Measurements from ENCODE around the gene GRID1. TPM values are rescaled to one million over a fixed set of nuclear protein-coding genes. Genes with fewer than 3 reads are reported as not detected.

The GRID1 gene
- total RNA-seq, 1 experiment from 2014 or later: 5.6 TPM

GRCh38 chr10:86350897-86351296 lies 15.7 kb downstream of the GRID1 start:
- RAD21 ChIA-PET (ENCODE audit: low non-redundant PET in 1 of 2, low total read pairs in 2 of 2, uncharacterized antibody in 2 of 2, unreplicated experiment in 2 of 2): no interaction called here
- CTCF ChIA-PET: no interaction called here
- Histone ChIP-seq H2AFZ (ENCODE audit: low read depth, low read length, poor library complexity, severe bottlenecking) (no peak overlapping the region), H3K79me2 (ENCODE audit: insufficient read depth, low read length) (no peaks in the 10 kb centered on the region), H3K9me3 (ENCODE audit: control insufficient read depth in 1 of 2, insufficient read depth in 1 of 2, low read depth in 1 of 2, low read length in 2 of 2) (no peaks in the 10 kb centered on the region), H3K27me3 (ENCODE audit: insufficient read depth, low read length) (no peaks in the 10 kb centered on the region), H3K9me2 (ENCODE audit: insufficient read depth) (no peaks in the 10 kb centered on the region), H3K36me3 (ENCODE audit: control insufficient read depth in 1 of 2, insufficient read depth in 2 of 2, low read length in 2 of 2) (no peaks in the 10 kb centered on the region), H3K4me2 (ENCODE audit: low read length) (no peak overlapping the region), H3K4me1 (ENCODE audit: control insufficient read depth in 1 of 2, insufficient read depth in 2 of 2, low read length in 2 of 2) (peaks cover 16 to 23% of the 10 kb centered on the region in 2 experiments), H3K9ac (ENCODE audit: low read length) (no peak overlapping the region), H3K27ac (ENCODE audit: low read depth, low read length) (no peak overlapping the region), H3K4me3 (replicated peaks in 1 of 2; ENCODE audit: low read depth in 1 of 2, low read length in 2 of 2) (no peak overlapping the region), H4K20me1 (ENCODE audit: insufficient read depth) (no peaks in the 10 kb centered on the region)
- POLR2A ChIA-PET: no interaction called here
- no peak for ATAC-seq
- no peak for DNase-seq (ENCODE audit: low read depth, low spot score)
- no TSS peak for BruUV-seq (replicated peaks)
- no peak for TF ChIP-seq JUND (IDR thresholded peaks at IDR 0.05)
- TF ChIP-seq EGR1 (IDR thresholded peaks at IDR 0.05; ENCODE audit: low read depth): no peak
- no peak for TF ChIP-seq YY1 (IDR thresholded peaks at IDR 0.05; ENCODE audit: extremely low read depth, insufficient replicate concordance, low read depth, low read length)
- no peak for TF ChIP-seq ELF1 (IDR thresholded peaks at IDR 0.05; ENCODE audit: borderline replicate concordance, low read depth)
- no peak for TF ChIP-seq REST (IDR thresholded peaks at IDR 0.05; ENCODE audit: low read depth)
- TF ChIP-seq CEBPB (IDR thresholded peaks at IDR 0.05; ENCODE audit: low read depth): no peak
- no peak for TF ChIP-seq SIN3A (IDR thresholded peaks at IDR 0.05; ENCODE audit: low read depth)
- intact Hi-C loops (cut with micrococcal nuclease): no loop called here

All from HCT116 (cell line).